ENCODE results near the gene KRTAP1-5.
"Not testable (repeated sequence)": the region's sequence is repeated elsewhere in the genome, so short reads cannot be mapped to it uniquely, and the experiment has no call there.

The KRTAP1-5 gene

GRCh38 chr17:41004397-41004796, 22.6 kb downstream of the KRTAP1-5 start:
- H3K27me3 ChIP-seq (ENCODE audit: control insufficient read depth, insufficient read depth, low read length), result no peaks in the 10 kb centered on the region
- H3K27ac ChIP-seq, result no peak overlapping the region
- TF ChIP-seq CTCF (IDR thresholded peaks at IDR 0.05), result no peak
- H3K4me3 ChIP-seq (ENCODE audit: low read depth, low read length), result no peak overlapping the region
- H2AFZ ChIP-seq, result no peak overlapping the region
- no peaks in the 10 kb centered on the region for H3K79me2 ChIP-seq
- no peaks in the 10 kb centered on the region for H3K36me3 ChIP-seq (ENCODE audit: control insufficient read depth, insufficient read depth, low read length)
- H3K4me1 ChIP-seq, result no peaks in the 10 kb centered on the region
- H3K4me2 ChIP-seq (ENCODE audit: low read length), result no peak overlapping the region
- H3K9me3 ChIP-seq (ENCODE audit: control insufficient read depth, low read length), result no peaks in the 10 kb centered on the region
- H3K9ac ChIP-seq, result no peak overlapping the region

DNA sequence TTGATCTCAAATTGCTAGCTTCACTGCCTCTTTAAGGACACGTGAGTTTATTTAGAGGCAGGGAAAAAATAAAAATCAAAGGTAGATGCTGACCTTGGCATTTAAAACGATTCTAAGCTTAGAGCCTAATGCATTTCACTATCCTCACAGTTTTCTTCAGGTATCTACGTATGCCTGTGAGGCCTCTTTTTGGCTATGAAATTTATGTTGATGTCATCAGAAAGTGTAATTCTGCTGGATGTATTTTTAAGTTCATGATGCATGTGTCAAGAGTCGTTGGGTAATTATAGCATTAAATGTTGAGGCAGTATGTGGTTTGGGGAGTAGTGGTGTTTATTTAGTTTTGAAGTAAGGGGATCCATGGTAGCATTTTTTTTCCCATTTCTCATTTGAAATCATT, 23.1 kb downstream of the KRTAP1-5 start:
- no peak for TF ChIP-seq CTCF (IDR thresholded peaks at IDR 0.05)
- Histone ChIP-seq H3K79me2 (no peaks in the 10 kb centered on the region), H3K36me3 (ENCODE audit: control insufficient read depth, insufficient read depth, low read length) (no peaks in the 10 kb centered on the region), H3K4me1 (no peaks in the 10 kb centered on the region), H3K27me3 (ENCODE audit: control insufficient read depth, insufficient read depth, low read length) (no peaks in the 10 kb centered on the region), H2AFZ (no peak overlapping the region), H3K4me2 (ENCODE audit: low read length) (no peak overlapping the region), H3K27ac (no peak overlapping the region), H3K9me3 (ENCODE audit: control insufficient read depth, low read length) (no peaks in the 10 kb centered on the region), H3K4me3 (ENCODE audit: low read depth, low read length) (no peak overlapping the region), H3K9ac (no peak overlapping the region)

DNA sequence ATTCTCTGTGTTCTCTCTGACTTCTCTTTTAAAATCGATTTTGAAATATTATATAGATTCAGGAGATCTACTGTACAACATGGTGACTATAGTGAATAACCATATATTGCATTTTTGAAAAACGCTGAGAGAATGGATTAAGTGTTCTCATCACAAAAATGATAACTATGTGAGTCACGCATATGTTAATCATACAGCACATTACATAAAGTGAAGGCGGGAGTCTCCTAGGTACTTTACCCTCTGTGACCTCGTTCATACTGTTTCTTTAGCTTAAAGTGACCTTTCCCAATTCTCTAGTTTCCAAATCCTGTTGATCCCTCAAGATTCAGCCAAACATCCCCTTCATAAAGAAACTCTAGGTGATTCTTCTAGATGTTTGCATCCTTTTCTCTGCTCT, 24.2 kb downstream of the KRTAP1-5 start:
- no peaks in the 10 kb centered on the region for H3K9me3 ChIP-seq (ENCODE audit: control insufficient read depth, low read length)
- TF ChIP-seq CTCF (IDR thresholded peaks at IDR 0.05), result no peak

DNA sequence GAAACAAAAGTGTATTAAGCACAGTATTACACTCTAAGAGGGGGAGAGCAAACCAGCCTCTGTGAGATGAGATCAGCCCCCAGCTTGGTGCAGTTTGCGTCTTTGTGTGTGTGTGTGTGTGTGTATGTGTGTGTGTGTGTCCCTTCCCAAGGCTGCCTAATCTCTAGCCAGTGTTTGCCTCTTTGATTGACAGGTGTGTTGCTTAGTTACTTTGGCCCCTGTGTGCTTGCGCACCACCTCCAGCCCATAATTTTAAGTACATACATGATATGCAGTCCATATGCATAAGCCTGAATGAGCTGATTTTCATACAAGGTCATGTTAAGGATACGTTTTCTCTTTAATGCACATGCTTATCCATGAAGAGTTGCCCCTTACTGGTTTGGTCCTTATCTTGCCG, 25.2 kb downstream of the KRTAP1-5 start:
- Histone ChIP-seq H3K9ac (no peak overlapping the region), H3K27ac (no peak overlapping the region), H3K27me3 (ENCODE audit: control insufficient read depth, insufficient read depth, low read length) (no peaks in the 10 kb centered on the region), H2AFZ (no peak overlapping the region), H3K4me3 (ENCODE audit: low read depth, low read length) (no peak overlapping the region), H3K9me3 (ENCODE audit: control insufficient read depth, low read length) (no peaks in the 10 kb centered on the region), H3K79me2 (no peaks in the 10 kb centered on the region), H3K4me2 (ENCODE audit: low read length) (no peak overlapping the region), H3K4me1 (no peaks in the 10 kb centered on the region), H3K36me3 (ENCODE audit: control insufficient read depth, insufficient read depth, low read length) (no peaks in the 10 kb centered on the region)
- no peak for TF ChIP-seq CTCF (IDR thresholded peaks at IDR 0.05)

More for the DNA sequence above, 24.2 kb downstream of the KRTAP1-5 start:
- H3K36me3 ChIP-seq (ENCODE audit: control insufficient read depth, insufficient read depth, low read length), result no peaks in the 10 kb centered on the region
- H3K4me2 ChIP-seq (ENCODE audit: low read length), result no peak overlapping the region
- H3K79me2 ChIP-seq, result no peaks in the 10 kb centered on the region
- H3K27ac ChIP-seq, result no peak overlapping the region
- H3K9ac ChIP-seq, result no peak overlapping the region
- no peak overlapping the region for H2AFZ ChIP-seq
- no peaks in the 10 kb centered on the region for H3K27me3 ChIP-seq (ENCODE audit: control insufficient read depth, insufficient read depth, low read length)
- H3K4me3 ChIP-seq (ENCODE audit: low read depth, low read length), result no peak overlapping the region
- H3K4me1 ChIP-seq, result no peaks in the 10 kb centered on the region

DNA sequence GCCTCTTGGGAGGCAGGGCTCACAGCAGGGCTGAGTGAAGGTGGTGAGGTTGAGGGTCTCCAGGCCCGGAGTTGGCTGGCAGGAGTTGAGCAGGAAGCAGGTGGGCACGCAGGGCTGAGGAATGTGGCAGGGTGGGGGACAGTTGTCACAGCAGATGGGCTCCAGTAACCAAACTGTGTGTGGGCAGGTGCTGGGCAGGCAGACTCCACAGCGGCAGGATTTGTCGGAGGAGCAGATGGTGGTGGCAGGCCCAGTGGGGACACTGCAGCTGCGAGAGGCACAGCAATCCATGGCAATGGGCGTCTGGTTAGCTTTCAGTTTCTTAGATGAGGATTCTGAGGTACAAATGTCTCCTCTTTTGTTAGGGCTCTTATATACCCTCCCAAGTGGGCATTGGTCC, 27.4 kb downstream of the KRTAP1-5 start, which contains the start of gene KRTAP3-2:
KRTAP3-2 (minus strand) TSS at position 344 of the 400 bp plus-strand sequence; CDS start at position 291, 53 bp downstream.
- not testable (repeated sequence) for H3K36me3 ChIP-seq (ENCODE audit: control insufficient read depth, insufficient read depth, low read length); H3K4me3 ChIP-seq (ENCODE audit: low read depth, low read length); H3K9ac ChIP-seq; H3K79me2 ChIP-seq; H3K27me3 ChIP-seq (ENCODE audit: control insufficient read depth, insufficient read depth, low read length); H3K4me1 ChIP-seq; H3K9me3 ChIP-seq (ENCODE audit: control insufficient read depth, low read length); H2AFZ ChIP-seq; H3K27ac ChIP-seq; H3K4me2 ChIP-seq (ENCODE audit: low read length)
